Stimulated activated CD8-positive, alpha-beta memory T cell treated with anti-CD3 and anti-CD28 coated beads, Interleukin-12 subunit alpha, Interleukin-12 subunit beta, amount 100 ng/mL, for 1 hour (primary cell): ENCODE measurements around the gene NACAD.

ENCODE experiments used
- DNase-seq: peaks from one replicate; pipeline ENCODE4 v3.0.0-alpha.2; 2020; ENCODE audit warnings: low read depth

NACAD gene

GRCh38 chr7:45088146-45088701 lies 545 bp downstream of the NACAD start:
- DNase-seq: no peak

GRCh38 chr7:45087301-45088145 lies 1.2 kb downstream of the NACAD start:
- DNase-seq: no peak

GRCh38 chr7:45086331-45087065 lies 2.3 kb downstream of the NACAD start:
- no peak for DNase-seq

GRCh38 chr7:45085619-45086200 lies 3.1 kb downstream of the NACAD start:
- DNase-seq: no peak

GRCh38 chr7:45084901-45085618 lies 3.7 kb downstream of the NACAD start:
- no peak for DNase-seq

- DNase-seq: no peak
These were observed 4.4 kb downstream of the NACAD start for GRCh38 chr7:45084336-45084735.

GRCh38 chr7:45082831-45083331 lies 5.9 kb downstream of the NACAD start:
- DNase-seq: no peak

GRCh38 chr7:45082031-45082830 lies 6.5 kb downstream of the NACAD start:
- no peak for DNase-seq

GRCh38 chr7:45081670-45081974 lies 7.1 kb downstream of the NACAD start:
- DNase-seq: no peak

GRCh38 chr7:45080958-45081669 lies 7.7 kb downstream of the NACAD start:
- no peak for DNase-seq

- no peak for DNase-seq
These were observed 8.4 kb downstream of the NACAD start for GRCh38 chr7:45080265-45080957.

GRCh38 chr7:45078125-45078681 lies 10.6 kb downstream of the NACAD start:
- no peak for DNase-seq

- no peak for DNase-seq
These were observed 11.2 kb downstream of the NACAD start for GRCh38 chr7:45077579-45077978.

- no peak for DNase-seq
These were observed 11.8 kb downstream of the NACAD start for GRCh38 chr7:45076946-45077345.

- DNase-seq: no peak
These were observed 12.6 kb downstream of the NACAD start for GRCh38 chr7:45075871-45076796.

- no peak for DNase-seq
These were observed 13.5 kb downstream of the NACAD start for GRCh38 chr7:45075355-45075644.

- no peak for DNase-seq
These were observed 14.0 kb downstream of the NACAD start for GRCh38 chr7:45074528-45075354.
